SK-N-MC (cell line): ENCODE results near the gene RBM7.

Experiments used
- DNase-seq: peaks from one replicate; pipeline ENCODE4 v3.0.0-alpha.2; 2011; ENCODE audit warnings: low read depth, low spot score
- H3K27ac ChIP-seq: fragments of 200-600 bp; sonication (generic); 2 replicates; pipeline ENCODE4 v1.5.1; 2016; ENCODE audit warnings: mixed run types
- H3K36me3 ChIP-seq: fragments of 200-600 bp; sonication (generic); 2 replicates; pipeline ENCODE4 v1.6.1; 2017; ENCODE audit warnings: antibody characterized with exemption, low read length, mixed read lengths; ENCODE audit not compliant: insufficient read depth
- H3K4me3 ChIP-seq: fragments of 200-600 bp; sonication (generic); 2 replicates; pipeline ENCODE4 v1.5.1; 2016
- H3K9ac ChIP-seq: fragments of 200-600 bp; sonication (generic); 2 replicates; pipeline ENCODE4 v1.8.0; 2017; ENCODE audit warnings: mixed run types, mixed read lengths; ENCODE audit not compliant: insufficient read length
- H3K9me3 ChIP-seq: fragments of 200-600 bp; sonication (generic); 2 replicates; pipeline ENCODE4 v1.6.1; 2017; ENCODE audit warnings: low read depth, mild to moderate bottlenecking, antibody characterized with exemption, low read length, moderate library complexity, mixed read lengths
- EZH2 ChIP-seq: fragments of 200-600 bp; sonication (generic); IDR thresholded peaks from one replicate; pipeline ENCODE4 v1.6.1; 2017; ENCODE audit warnings: antibody characterized with exemption
- FOXP2 ChIP-seq: optimal IDR thresholded peaks from 2 replicates; pipeline ENCODE3; 2011; ENCODE audit warnings: mild to moderate bottlenecking, moderate library complexity; ENCODE audit not compliant: insufficient read depth; ENCODE audit errors: extremely low read length, control extremely low read depth
- POLR2AphosphoS5 ChIP-seq: IDR thresholded peaks from 2 replicates; pipeline ENCODE4 v1.6.1; 2012; ENCODE audit warnings: mild to moderate bottlenecking, low read depth, low read length, borderline replicate concordance

Gene RBM7

GRCh38 chr11:114439229-114440120 lies 39.0 kb downstream of the RBM7 start, which contains the start of gene REXO2:
TSS of gene REXO2 (plus strand) at chr11:114439467. CDS start at chr11:114439529, 62 bp downstream.
- Histone ChIP-seq H3K4me3 (peak within 1 kb of the TSS; percentile 94), H3K9ac (peak within 1 kb of the TSS; percentile 71), H3K27ac (no peak within 1 kb of the TSS), H3K36me3 (peaks cover 8% of the 10 kb centered on the region; the same call in 1 of the 2 replicates), H3K9me3 (no peaks in the 10 kb centered on the region)
- peak; percentile 58 for DNase-seq
- no peak for TF ChIP-seq FOXP2
- TF ChIP-seq EZH2, result no peak
- peak; percentile 78 for TF ChIP-seq POLR2AphosphoS5

- Histone ChIP-seq H3K9me3 (no peaks in the 10 kb centered on the region), H3K4me3 (peak overlapping the region; percentile 94), H3K9ac (peak overlapping the region; percentile 71), H3K36me3 (peaks cover 14% of the 10 kb centered on the region; the same call in 1 of the 2 replicates), H3K27ac (no peak overlapping the region)
- no peak for DNase-seq
- TF ChIP-seq FOXP2 (no peak), EZH2 (no peak), POLR2AphosphoS5 (no peak)
Observed at GRCh38 chr11:114440121-114440860, 39.8 kb downstream of the RBM7 start.

- TF ChIP-seq POLR2AphosphoS5 (no peak), EZH2 (no peak), FOXP2 (no peak)
- no peak overlapping the region for H3K27ac ChIP-seq
- no peaks in the 10 kb centered on the region for H3K9me3 ChIP-seq
- H3K4me3 ChIP-seq, result peak overlapping the region; percentile 94; the same call in 1 of the 2 replicates
- DNase-seq, result no peak
- H3K9ac ChIP-seq, result no peak overlapping the region
- H3K36me3 ChIP-seq, result peaks cover 21% of the 10 kb centered on the region; the same call in 1 of the 2 replicates
Observed at GRCh38 chr11:114440971-114441763, 40.7 kb downstream of the RBM7 start.

- Histone ChIP-seq H3K36me3 (peaks cover 26% of the 10 kb centered on the region; the same call in 1 of the 2 replicates), H3K4me3 (no peak overlapping the region), H3K9ac (no peak overlapping the region), H3K9me3 (no peaks in the 10 kb centered on the region), H3K27ac (no peak overlapping the region)
- TF ChIP-seq FOXP2, result no peak
- no peak for TF ChIP-seq EZH2
- no peak for TF ChIP-seq POLR2AphosphoS5
- DNase-seq, result no peak
Observed at GRCh38 chr11:114441921-114442320, 41.5 kb downstream of the RBM7 start.

GRCh38 chr11:114442536-114442935 lies 42.1 kb downstream of the RBM7 start:
- Histone ChIP-seq H3K9ac (no peak overlapping the region), H3K4me3 (no peak overlapping the region), H3K36me3 (peaks cover 29% of the 10 kb centered on the region; the same call in 1 of the 2 replicates), H3K9me3 (no peaks in the 10 kb centered on the region), H3K27ac (no peak overlapping the region)
- TF ChIP-seq EZH2, result no peak
- no peak for TF ChIP-seq POLR2AphosphoS5
- no peak for DNase-seq

- H3K9me3 ChIP-seq, result no peaks in the 10 kb centered on the region
- DNase-seq, result no peak
- H3K36me3 ChIP-seq, result peaks cover 51% of the 10 kb centered on the region
- TF ChIP-seq EZH2 (no peak), FOXP2 (no peak), POLR2AphosphoS5 (no peak)
- peak overlapping the region; percentile 94 for H3K27ac ChIP-seq
- no peak overlapping the region for H3K4me3 ChIP-seq
- peak overlapping the region; percentile 40 for H3K9ac ChIP-seq
Observed at GRCh38 chr11:114447444-114447843, 47.0 kb downstream of the RBM7 start.

GRCh38 chr11:114447892-114448291 lies 47.4 kb downstream of the RBM7 start:
- no peak overlapping the region for H3K4me3 ChIP-seq
- H3K36me3 ChIP-seq, result peaks cover 51% of the 10 kb centered on the region
- H3K9me3 ChIP-seq, result no peaks in the 10 kb centered on the region
- DNase-seq, result peak; percentile 44
- H3K27ac ChIP-seq, result peak overlapping the region; percentile 94
- TF ChIP-seq FOXP2, result no peak
- no peak for TF ChIP-seq POLR2AphosphoS5
- no peak for TF ChIP-seq EZH2
- H3K9ac ChIP-seq, result peak overlapping the region; percentile 52
